GM20431 (cell line): ENCODE measurements around the gene IL12RB2.

ENCODE experiments used
- in situ Hi-C: fragments of 300-500 bp; cut with MseI, MboI; formaldehyde crosslinking; loops from one replicate; pipeline ENCODE4 v1.15.0; 2020; ENCODE audit warnings: low sequenced_read_pairs; ENCODE audit not compliant: unreplicated experiment

The IL12RB2 gene

GRCh38 chr1:67312615-67313014 is 4.9 kb downstream of the IL12RB2 start:
- in situ Hi-C loops: no loop called here

GRCh38 chr1:67313934-67314671 is 6.4 kb downstream of the IL12RB2 start:
- in situ Hi-C loops: no loop called here

GRCh38 chr1:67314696-67315095 is 7.0 kb downstream of the IL12RB2 start:
- in situ Hi-C loops: no loop called here

- in situ Hi-C loops: no loop called here
Observed at GRCh38 chr1:67316180-67316902, 8.7 kb downstream of the IL12RB2 start.

- in situ Hi-C loops: no loop called here
Observed at GRCh38 chr1:67316918-67317317, 9.2 kb downstream of the IL12RB2 start.

GRCh38 chr1:67317803-67318202 is 10.1 kb downstream of the IL12RB2 start:
- in situ Hi-C loops: no loop called here

GRCh38 chr1:67322442-67322841 is 14.8 kb downstream of the IL12RB2 start:
- in situ Hi-C loops: no loop called here

GRCh38 chr1:67323087-67323486 is 15.4 kb downstream of the IL12RB2 start:
- in situ Hi-C loops: no loop called here

GRCh38 chr1:67324068-67324467 is 16.4 kb downstream of the IL12RB2 start:
- in situ Hi-C loops: no loop called here

- in situ Hi-C loops: no loop called here
Observed at GRCh38 chr1:67327864-67328466, 20.3 kb downstream of the IL12RB2 start.

- in situ Hi-C loops: no loop called here
Observed at GRCh38 chr1:67332653-67333529, 25.2 kb downstream of the IL12RB2 start.

GRCh38 chr1:67333603-67334002 is 25.9 kb downstream of the IL12RB2 start:
- in situ Hi-C loops: no loop called here

- in situ Hi-C loops: no loop called here
Observed at GRCh38 chr1:67335411-67335810, 27.7 kb downstream of the IL12RB2 start.

- in situ Hi-C loops: no loop called here
Observed at GRCh38 chr1:67336157-67336556, 28.5 kb downstream of the IL12RB2 start.

GRCh38 chr1:67336783-67337182 is 29.1 kb downstream of the IL12RB2 start:
- in situ Hi-C loops: no loop called here

- in situ Hi-C loops: no loop called here
Observed at GRCh38 chr1:67338642-67339041, 31.0 kb downstream of the IL12RB2 start.

GRCh38 chr1:67339623-67340343 is 32.1 kb downstream of the IL12RB2 start:
- in situ Hi-C loops: no loop called here

GRCh38 chr1:67342076-67342890 is 34.6 kb downstream of the IL12RB2 start:
- in situ Hi-C loops: no loop called here

GRCh38 chr1:67345556-67345955 is 37.9 kb downstream of the IL12RB2 start:
- in situ Hi-C loops: no loop called here
